Stimulated activated CD4-positive, alpha-beta T cell treated with anti-CD3 and anti-CD28 coated beads, Interleukin-1b, Interleukin-23, amount 100 ng/mL, for 48 hours (primary cell): ENCODE data around the gene CEP97.

ENCODE experiments used
- DNase-seq: peaks from one replicate; pipeline ENCODE4 v3.0.0-alpha.2; 2020

CEP97 gene

GRCh38 chr3:101779047-101779821, 54.8 kb downstream of the CEP97 start, which contains the start of gene NXPE3:
TSS of gene NXPE3 (plus strand) at chr3:101779211. CDS start at chr3:101785597, 6,386 bp downstream.
- DNase-seq = peak; percentile 92

GRCh38 chr3:101779822-101780381, 55.5 kb downstream of the CEP97 start:
- no peak for DNase-seq

GRCh38 chr3:101780661-101781060, 56.2 kb downstream of the CEP97 start:
- no peak for DNase-seq

GRCh38 chr3:101781166-101781565, 56.8 kb downstream of the CEP97 start:
- no peak for DNase-seq

GRCh38 chr3:101784855-101785613, 60.6 kb downstream of the CEP97 start:
- no peak for DNase-seq

GRCh38 chr3:101791778-101792177, 67.4 kb downstream of the CEP97 start:
- no peak for DNase-seq

GRCh38 chr3:101796077-101796680, 71.8 kb downstream of the CEP97 start:
- DNase-seq = no peak

- DNase-seq = no peak
Measured at GRCh38 chr3:101801174-101801573, 76.8 kb downstream of the CEP97 start.

- no peak for DNase-seq
Measured at GRCh38 chr3:101802179-101802578, 77.8 kb downstream of the CEP97 start.

- peak; percentile 35 for DNase-seq
Measured at GRCh38 chr3:101803173-101803782, 78.9 kb downstream of the CEP97 start.

GRCh38 chr3:101803939-101804338, 79.5 kb downstream of the CEP97 start:
- DNase-seq = no peak

- no peak for DNase-seq
Measured at GRCh38 chr3:101806491-101806890, 82.1 kb downstream of the CEP97 start.

- no peak for DNase-seq
Measured at GRCh38 chr3:101807888-101808287, 83.5 kb downstream of the CEP97 start.

- DNase-seq = no peak
Measured at GRCh38 chr3:101809178-101810021, 85.0 kb downstream of the CEP97 start.

GRCh38 chr3:101810022-101810418, 85.6 kb downstream of the CEP97 start:
- no peak for DNase-seq

GRCh38 chr3:101811875-101812274, 87.5 kb downstream of the CEP97 start:
- DNase-seq = no peak

- DNase-seq = no peak
Measured at GRCh38 chr3:101812895-101813294, 88.5 kb downstream of the CEP97 start.

- no peak for DNase-seq
Measured at GRCh38 chr3:101813817-101814440, 89.5 kb downstream of the CEP97 start.

- DNase-seq = no peak
Measured at GRCh38 chr3:101814835-101815234, 90.4 kb downstream of the CEP97 start.

- no peak for DNase-seq
Measured at GRCh38 chr3:101816215-101817149, 92.1 kb downstream of the CEP97 start.
